SK-N-MC (cell line): ENCODE data around the gene NLRC3.

Source experiments
- EZH2 ChIP-seq: fragments of 200-600 bp; sonication (generic); IDR thresholded peaks from one replicate; pipeline ENCODE4 v1.6.1; 2017; ENCODE audit warnings: antibody characterized with exemption
- POLR2AphosphoS5 ChIP-seq: IDR thresholded peaks from 2 replicates; pipeline ENCODE4 v1.6.1; 2012; ENCODE audit warnings: mild to moderate bottlenecking, low read depth, low read length, borderline replicate concordance

GRCh38 chr16:3564889-3565141 lies 12.4 kb downstream of the NLRC3 start:
- TF ChIP-seq EZH2, result no peak
- TF ChIP-seq POLR2AphosphoS5, result no peak
